ENCODE data around the gene TRNP1. TPM values are rescaled to one million over a fixed set of nuclear protein-coding genes. Genes with fewer than 3 reads are reported as not detected.
A peak's percentile ranks its signal among the peaks of the same experiment; 100 is the strongest.
"Not testable (repeated sequence)": the region's sequence is repeated elsewhere in the genome, so short reads cannot be mapped to it uniquely, and the experiment has no call there.

Gene TRNP1
- total RNA-seq, 1 donor from 2014 or later, result 19.2 TPM

GRCh38 chr1:26986658-26987057, 6.8 kb upstream of the TRNP1 start:
- no peak for TF ChIP-seq EZH2 (IDR thresholded peaks at IDR 0.05; ENCODE audit: insufficient read depth, low read length)
- no peak for TF ChIP-seq CTCF (IDR thresholded peaks at IDR 0.05; ENCODE audit: insufficient read depth, low read depth, low read length)
- H4K20me1 ChIP-seq (ENCODE audit: insufficient read depth, low read length), result no peaks in the 10 kb centered on the region
- no peaks in the 10 kb centered on the region for H3K79me2 ChIP-seq (ENCODE audit: insufficient read depth, low read length)
- H2AFZ ChIP-seq (ENCODE audit: low read depth, low read length), result no peak overlapping the region
- H3K9me3 Mint-ChIP-seq (ENCODE audit: unreplicated experiment), result no peaks in the 10 kb centered on the region
- no peaks in the 10 kb centered on the region for H3K36me3 ChIP-seq (ENCODE audit: insufficient read depth, low read length)
- H3K27ac ChIP-seq (ENCODE audit: low read depth, low read length), result no peak overlapping the region
- DNase-seq (ENCODE audit: low read depth), result no peak
- no peak overlapping the region for H3K4me3 Mint-ChIP-seq (ENCODE audit: unreplicated experiment)
- no peaks in the 10 kb centered on the region for H3K36me3 Mint-ChIP-seq (ENCODE audit: low read depth, unreplicated experiment)
- peaks cover 10% of the 10 kb centered on the region for H3K4me1 ChIP-seq (ENCODE audit: insufficient read depth, low read length)
- no peak overlapping the region for H3K4me3 ChIP-seq (ENCODE audit: insufficient read depth, low read depth, low read length)
- H3K27me3 Mint-ChIP-seq (ENCODE audit: low read depth, unreplicated experiment), result peaks cover 25% of the 10 kb centered on the region
- peaks cover 13% of the 10 kb centered on the region for H3K4me1 Mint-ChIP-seq (ENCODE audit: low read depth, unreplicated experiment)
- no peaks in the 10 kb centered on the region for H3K9me3 ChIP-seq (ENCODE audit: insufficient read depth, low read depth, low read length)
- H3K4me2 ChIP-seq (ENCODE audit: low read length), result no peak overlapping the region
- no peak overlapping the region for H3K9ac ChIP-seq (ENCODE audit: low read length)
- H3K27ac Mint-ChIP-seq (ENCODE audit: unreplicated experiment), result no peak overlapping the region
- H3K27me3 ChIP-seq (ENCODE audit: insufficient read depth, low read length), result peaks cover 4% of the 10 kb centered on the region
- FAIRE-seq, result no peak

- H3K27ac Mint-ChIP-seq (ENCODE audit: unreplicated experiment); H2AFZ ChIP-seq (ENCODE audit: low read depth, low read length); H3K79me2 ChIP-seq (ENCODE audit: insufficient read depth, low read length); H3K27me3 ChIP-seq (ENCODE audit: insufficient read depth, low read length); H3K9me3 Mint-ChIP-seq (ENCODE audit: unreplicated experiment); H4K20me1 ChIP-seq (ENCODE audit: insufficient read depth, low read length); H3K27ac ChIP-seq (ENCODE audit: low read depth, low read length); H3K4me2 ChIP-seq (ENCODE audit: low read length); H3K9ac ChIP-seq (ENCODE audit: low read length); H3K4me3 ChIP-seq (ENCODE audit: insufficient read depth, low read depth, low read length); FAIRE-seq; H3K36me3 Mint-ChIP-seq (ENCODE audit: low read depth, unreplicated experiment); H3K36me3 ChIP-seq (ENCODE audit: insufficient read depth, low read length); H3K4me3 Mint-ChIP-seq (ENCODE audit: unreplicated experiment); DNase-seq (ENCODE audit: low read depth); H3K9me3 ChIP-seq (ENCODE audit: insufficient read depth, low read depth, low read length): not testable (repeated sequence)
- peaks cover 21% of the 10 kb centered on the region for H3K4me1 ChIP-seq (ENCODE audit: insufficient read depth, low read length)
- peaks cover 14% of the 10 kb centered on the region for H3K27me3 Mint-ChIP-seq (ENCODE audit: low read depth, unreplicated experiment)
- H3K4me1 Mint-ChIP-seq (ENCODE audit: low read depth, unreplicated experiment), result peaks cover 17% of the 10 kb centered on the region
Observed at GRCh38 chr1:26989403-26990109, 3.9 kb upstream of the TRNP1 start.

GRCh38 chr1:26991310-26992116, 2.0 kb upstream of the TRNP1 start:
- no peaks in the 10 kb centered on the region for H3K9me3 Mint-ChIP-seq (ENCODE audit: unreplicated experiment)
- FAIRE-seq, result no peak
- H4K20me1 ChIP-seq (ENCODE audit: insufficient read depth, low read length), result peaks cover 18% of the 10 kb centered on the region
- TF ChIP-seq EZH2 (IDR thresholded peaks at IDR 0.05; ENCODE audit: insufficient read depth, low read length) (no peak), CTCF (IDR thresholded peaks at IDR 0.05; ENCODE audit: insufficient read depth, low read depth, low read length) (no peak)
- no peak overlapping the region for H3K27ac ChIP-seq (ENCODE audit: low read depth, low read length)
- H3K4me1 Mint-ChIP-seq (ENCODE audit: low read depth, unreplicated experiment), result peaks cover 31% of the 10 kb centered on the region
- H3K27me3 ChIP-seq (ENCODE audit: insufficient read depth, low read length), result no peaks in the 10 kb centered on the region
- no peak overlapping the region for H3K4me3 ChIP-seq (ENCODE audit: insufficient read depth, low read depth, low read length)
- peaks cover 4% of the 10 kb centered on the region for H3K36me3 Mint-ChIP-seq (ENCODE audit: low read depth, unreplicated experiment)
- no peak overlapping the region for H2AFZ ChIP-seq (ENCODE audit: low read depth, low read length)
- peak overlapping the region; percentile 69 for H3K4me2 ChIP-seq (ENCODE audit: low read length)
- peak overlapping the region; percentile 38 for H3K27ac Mint-ChIP-seq (ENCODE audit: unreplicated experiment)
- no peaks in the 10 kb centered on the region for H3K9me3 ChIP-seq (ENCODE audit: insufficient read depth, low read depth, low read length)
- H3K4me3 Mint-ChIP-seq (ENCODE audit: unreplicated experiment), result peak overlapping the region; percentile 40
- no peak overlapping the region for H3K9ac ChIP-seq (ENCODE audit: low read length)
- peaks cover 11% of the 10 kb centered on the region for H3K79me2 ChIP-seq (ENCODE audit: insufficient read depth, low read length)
- peaks cover 6% of the 10 kb centered on the region for H3K27me3 Mint-ChIP-seq (ENCODE audit: low read depth, unreplicated experiment)
- H3K4me1 ChIP-seq (ENCODE audit: insufficient read depth, low read length), result peaks cover 34% of the 10 kb centered on the region
- no peak for DNase-seq (ENCODE audit: low read depth)
- H3K36me3 ChIP-seq (ENCODE audit: insufficient read depth, low read length), result no peaks in the 10 kb centered on the region

Measured in astrocyte (in vitro differentiated cells and primary cell).